Renal cortex interstitium (tissue), 11 donors: ENCODE results near the gene C4orf36. TPM values are rescaled to one million over a fixed set of nuclear protein-coding genes. Genes with fewer than 3 reads are reported as not detected.

ENCODE experiments used
- DNase-seq, 11 donors: peaks; one replicate each; pipeline ENCODE4 v3.0.0-alpha.2; 2013; ENCODE audit warnings: low read depth in 9 of 11, low spot score in 4 of 11; ENCODE audit errors: extremely low read depth in 1 of 11
- polyA plus RNA-seq, 3 donors: library from polyadenylated mRNA; unstranded; fragments of 120-200 nt; gene quantifications; one replicate each; pipeline ENCODE4 v1.2.1, GENCODE V29; 2013; ENCODE audit not compliant: insufficient read length in 3 of 3

Gene C4orf36
- polyA plus RNA-seq, 3 donors = 1.2 to 1.8 (median 1.4) TPM

DNA sequence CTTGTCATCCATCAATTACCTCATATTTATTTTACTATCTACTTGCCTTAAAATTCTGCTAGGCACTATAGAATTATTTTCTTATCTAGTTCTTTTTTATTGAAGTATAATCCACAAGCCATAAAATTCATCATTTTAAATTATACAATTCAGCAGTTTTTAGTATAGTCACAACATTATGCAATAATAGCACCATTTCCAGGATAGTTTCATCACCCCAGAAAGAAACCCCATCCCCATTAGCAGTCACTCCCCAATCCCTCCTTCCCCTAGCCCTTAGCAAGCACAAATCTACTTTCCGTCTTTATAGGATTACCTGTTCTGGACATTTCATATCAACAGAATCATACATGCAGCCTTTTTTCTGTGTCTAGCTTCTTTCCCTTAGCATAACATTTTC lies 58.6 kb downstream of the C4orf36 start:
- DNase-seq = no peak

DNA sequence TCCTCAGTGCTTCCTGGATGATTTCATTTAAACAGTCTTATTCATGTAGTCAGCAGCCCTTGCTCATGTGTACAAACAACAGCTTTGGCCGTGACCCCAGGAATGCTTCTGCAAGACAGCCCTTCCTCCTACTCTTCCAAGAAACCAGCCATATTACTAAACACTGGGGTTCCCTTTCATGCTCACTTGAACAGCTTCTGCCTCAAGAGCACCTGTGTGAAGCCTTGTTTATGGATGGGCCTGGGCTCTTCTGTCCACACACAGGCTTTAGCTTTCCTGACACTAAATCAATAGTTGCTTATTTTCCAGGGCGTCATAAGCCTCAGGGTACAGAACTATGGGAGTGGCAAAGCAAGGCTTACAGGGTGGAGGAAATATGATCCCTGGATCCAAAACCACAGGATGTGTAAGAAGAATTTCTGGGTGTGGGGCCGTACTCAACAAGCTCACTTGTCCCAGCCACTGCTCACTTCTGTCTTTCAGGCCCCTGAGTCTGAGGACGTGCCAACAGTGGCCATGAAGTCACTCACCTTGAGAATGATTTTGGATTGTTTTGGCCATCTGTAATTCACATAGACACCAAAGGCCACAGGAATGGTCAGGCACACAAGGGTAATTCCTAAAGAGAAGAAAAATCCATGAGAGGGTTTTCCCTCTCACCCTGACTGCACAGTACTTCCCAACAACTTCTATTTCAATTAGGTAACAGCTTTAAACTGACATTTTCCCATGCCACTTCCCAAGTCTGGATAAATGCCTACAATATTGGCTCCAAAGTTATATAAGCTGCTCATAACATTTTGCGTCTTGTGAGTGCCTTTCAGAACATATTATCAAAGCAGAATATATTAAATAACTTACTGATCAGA lies 60.7 kb downstream of the C4orf36 start:
- no peak for DNase-seq

Other genes starting within 250 kb of the C4orf36 start
- gene SLC10A6, start 43.0 kb downstream of the C4orf36 start, polyA plus RNA-seq = under 1 TPM in 2 of 3 donors, not detected in 1; 0.25 to 0.42 TPM
- gene AFF1, start 42.6 kb upstream of the C4orf36 start, polyA plus RNA-seq = 10 to 100 TPM; 43.7 to 61.5 (median 51.0) TPM